Urothelium cell line (cell line): ENCODE results near the gene ALK.
A peak's percentile ranks its signal among the peaks of the same experiment; 100 is the strongest.

Experiments
- DNase-seq: peaks from one replicate; pipeline ENCODE4 v3.0.0; 2011; ENCODE audit warnings: low spot score, mixed read lengths
- FAIRE-seq: peaks from 2 replicates; lab custom pipeline; 2011; peaks lifted over from hg19 to GRCh38; lab: Jason Lieb, UNC

ALK gene

GRCh38 chr2:29802986-29803385 is 118.4 kb downstream of the ALK start:
- FAIRE-seq (no peak), DNase-seq (no peak)

DNA sequence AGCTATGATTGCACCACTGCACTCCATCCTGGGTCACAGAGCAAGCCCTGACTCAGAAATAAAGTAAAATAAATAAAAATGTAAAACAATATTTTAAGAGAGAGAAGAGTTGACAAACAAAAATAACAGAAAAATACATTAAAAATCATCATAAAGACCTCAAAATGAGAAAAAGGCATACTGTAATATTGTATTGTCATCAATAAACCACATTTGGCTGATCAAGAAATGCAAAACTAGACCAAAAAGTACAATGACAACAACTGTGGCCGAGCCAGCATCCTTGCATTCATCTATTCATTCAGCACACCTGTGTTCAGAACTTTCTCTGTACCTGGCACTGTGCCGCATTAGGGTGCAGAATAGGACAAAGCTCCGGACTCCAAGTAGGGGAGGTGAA is 121.8 kb downstream of the ALK start:
- no peak for FAIRE-seq
- no peak for DNase-seq

DNA sequence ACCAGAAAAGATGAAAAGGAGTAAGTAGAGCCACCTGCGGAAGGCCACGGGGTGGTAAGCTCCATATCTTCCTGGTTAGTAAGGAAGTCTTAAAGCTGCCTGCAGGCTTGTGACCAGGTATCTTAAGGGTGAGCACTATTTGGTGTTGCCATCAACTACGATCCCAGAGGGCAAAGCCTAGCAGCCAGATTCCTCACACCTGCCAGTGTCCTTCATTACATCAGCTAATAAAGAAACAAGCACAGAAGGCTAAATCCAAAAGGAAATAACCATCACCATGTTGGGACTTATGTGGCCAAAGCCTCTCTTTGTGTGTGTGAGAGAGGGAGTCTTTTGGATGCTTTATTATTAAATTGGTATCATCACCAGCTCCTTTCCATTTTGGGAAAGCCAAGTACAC is 123.5 kb downstream of the ALK start:
- no peak for FAIRE-seq

DNA sequence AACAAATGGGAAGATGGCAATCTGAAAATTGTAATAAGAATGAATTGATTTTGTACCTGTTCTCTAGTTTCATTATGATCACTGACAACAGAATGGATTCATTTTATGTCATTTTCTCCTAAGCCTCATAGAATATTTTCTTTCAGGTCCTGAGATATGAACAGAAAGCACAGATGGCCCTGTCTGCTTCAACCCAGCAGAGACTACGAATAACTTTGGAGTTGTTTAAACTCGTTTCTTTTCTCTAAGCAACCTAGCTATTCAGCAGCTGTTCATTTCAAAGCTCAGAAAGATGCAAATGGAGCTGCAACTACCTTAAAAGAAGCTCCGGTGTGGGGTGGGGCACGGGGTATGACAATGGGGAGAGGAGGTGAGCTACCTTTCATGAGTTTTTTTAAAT is 124.9 kb downstream of the ALK start:
- DNase-seq, result no peak
- FAIRE-seq, result no peak

More for the DNA sequence above, 123.5 kb downstream of the ALK start:
- no peak for DNase-seq

- DNase-seq (no peak), FAIRE-seq (no peak)
Measured at GRCh38 chr2:29789911-29790485, 131.4 kb downstream of the ALK start.

DNA sequence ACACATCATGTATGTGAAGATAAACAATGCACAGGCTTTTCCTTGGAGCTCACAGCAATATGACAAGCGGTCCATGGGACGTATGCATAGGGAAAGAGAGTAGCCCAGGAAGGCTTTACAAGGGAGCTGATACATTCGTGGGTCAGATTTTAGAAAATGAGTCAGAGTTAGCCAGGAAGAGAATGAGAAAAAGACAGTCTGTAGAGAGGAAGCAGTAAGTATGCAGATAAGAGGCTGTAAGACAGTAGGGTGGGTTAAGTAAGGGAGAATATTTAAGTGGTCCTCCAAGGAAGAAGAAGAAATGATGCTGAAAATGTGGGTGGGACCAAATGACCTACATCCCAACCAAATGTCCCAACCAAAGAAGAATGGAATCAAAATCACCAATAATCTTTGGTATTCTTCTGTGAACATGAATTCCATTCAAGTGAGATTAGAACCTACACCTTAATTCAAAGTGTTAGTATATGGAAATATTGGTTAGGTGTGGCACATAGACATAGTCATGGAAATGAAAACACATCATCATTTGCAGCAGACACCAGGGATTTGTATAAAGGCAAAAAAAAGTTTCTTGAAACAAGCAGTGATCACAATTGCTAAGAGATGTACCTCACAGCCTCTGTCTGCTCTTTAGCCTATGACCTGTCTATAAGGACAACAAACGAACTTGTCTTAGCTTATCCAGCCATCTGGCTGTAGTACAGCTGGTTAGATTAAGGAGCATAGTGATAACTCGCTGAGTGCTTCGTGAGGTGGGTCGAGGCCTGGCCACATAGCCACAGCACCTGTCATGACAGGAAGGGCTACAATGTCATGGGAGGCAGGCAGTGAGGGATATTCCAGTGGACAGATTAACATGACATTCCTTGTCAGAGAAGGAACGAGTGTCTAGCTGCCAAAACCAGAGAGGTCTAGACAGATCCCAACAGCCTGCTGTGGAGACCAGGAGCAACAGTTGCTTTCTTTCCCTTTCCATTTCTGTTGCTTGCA is 133.6 kb downstream of the ALK start:
- FAIRE-seq (peak; percentile 79), DNase-seq (no peak)

GRCh38 chr2:29786361-29786760 is 135.0 kb downstream of the ALK start:
- FAIRE-seq (no peak), DNase-seq (no peak)

DNA sequence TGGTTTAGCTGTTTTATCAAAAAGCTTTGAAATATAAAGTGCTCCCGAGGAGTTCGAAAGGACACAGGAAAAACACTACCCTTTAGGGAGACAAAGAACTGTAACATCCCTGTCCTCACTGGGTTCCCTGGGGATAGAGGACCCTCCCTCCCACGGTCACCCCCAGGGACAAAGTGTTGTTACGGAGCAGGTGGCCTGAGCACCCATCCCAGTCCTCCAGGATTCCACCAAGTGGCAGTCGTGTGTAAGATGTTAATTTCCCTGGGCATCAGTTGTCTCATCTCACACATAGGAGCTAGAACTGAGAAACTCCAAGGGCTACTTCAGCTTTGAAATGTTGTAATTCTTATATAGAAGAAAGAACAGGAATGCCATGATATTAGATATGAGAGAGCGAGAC is 137.7 kb downstream of the ALK start:
- DNase-seq, result no peak
- FAIRE-seq, result peak; percentile 23

- no peak for FAIRE-seq
- DNase-seq, result no peak
Measured at GRCh38 chr2:29782549-29783458, 138.6 kb downstream of the ALK start.

GRCh38 chr2:29782087-29782486 is 139.3 kb downstream of the ALK start:
- no peak for DNase-seq
- no peak for FAIRE-seq

- FAIRE-seq (no peak), DNase-seq (no peak)
Measured at GRCh38 chr2:29780906-29781305, 140.5 kb downstream of the ALK start.

DNA sequence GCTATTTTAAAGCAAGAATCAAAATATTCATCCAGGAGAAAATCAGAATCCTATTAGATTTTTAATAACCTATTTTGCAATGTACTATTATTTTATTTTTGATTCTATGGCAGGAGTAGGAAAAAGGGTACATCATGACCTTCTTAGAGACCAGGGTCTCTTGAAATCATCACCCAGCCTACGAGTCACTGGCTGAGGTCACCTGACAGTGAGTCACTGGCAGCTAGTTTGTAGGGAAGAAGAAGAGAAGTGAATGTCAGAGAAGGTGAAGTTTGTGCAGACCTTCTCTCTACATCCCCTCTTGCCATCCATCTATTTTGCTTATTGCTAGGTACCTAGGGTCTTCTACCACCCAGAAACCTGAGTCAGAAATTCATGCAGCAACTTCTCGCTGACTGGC is 144.2 kb downstream of the ALK start:
- no peak for FAIRE-seq
- no peak for DNase-seq

GRCh38 chr2:29776406-29776805 is 145.0 kb downstream of the ALK start:
- FAIRE-seq (no peak), DNase-seq (no peak)

DNA sequence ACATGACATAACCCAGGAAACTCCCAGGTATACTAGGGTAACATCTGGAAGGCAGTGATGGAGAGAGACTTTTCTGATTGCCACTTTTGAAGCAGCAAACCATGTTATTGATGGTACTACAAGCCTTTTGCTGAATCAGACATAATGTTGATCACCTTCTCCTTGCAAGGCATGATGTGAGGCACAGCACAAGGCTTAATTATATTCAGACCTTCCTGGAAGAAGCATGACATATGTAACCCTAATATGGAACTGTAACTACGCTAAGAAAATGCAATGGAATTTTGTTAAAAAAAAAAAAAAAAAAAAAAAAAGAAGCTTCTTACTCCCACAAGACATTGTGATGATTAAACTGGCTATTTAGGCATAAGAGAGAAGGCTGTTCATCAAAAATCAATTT is 145.4 kb downstream of the ALK start:
- DNase-seq, result no peak
- FAIRE-seq, result no peak

DNA sequence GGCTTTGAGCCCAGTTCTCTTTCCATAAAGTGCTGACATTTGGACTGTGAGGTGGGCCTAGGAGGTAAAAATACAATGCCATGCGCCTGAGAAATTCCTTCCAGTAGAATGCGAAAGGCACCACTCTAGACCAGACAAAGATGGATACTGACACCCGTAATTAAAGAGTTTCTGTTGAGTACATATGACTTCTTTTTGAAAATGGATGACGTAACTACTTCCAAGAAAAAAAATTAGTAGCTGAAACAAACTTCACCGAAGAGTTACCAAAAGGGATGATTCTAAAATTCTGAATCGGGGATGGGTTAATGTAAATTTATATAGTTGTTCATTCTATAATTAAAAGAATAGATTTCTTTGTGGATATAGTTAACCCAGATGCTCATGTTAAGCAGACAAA is 146.8 kb downstream of the ALK start:
- no peak for FAIRE-seq
- DNase-seq, result no peak

DNA sequence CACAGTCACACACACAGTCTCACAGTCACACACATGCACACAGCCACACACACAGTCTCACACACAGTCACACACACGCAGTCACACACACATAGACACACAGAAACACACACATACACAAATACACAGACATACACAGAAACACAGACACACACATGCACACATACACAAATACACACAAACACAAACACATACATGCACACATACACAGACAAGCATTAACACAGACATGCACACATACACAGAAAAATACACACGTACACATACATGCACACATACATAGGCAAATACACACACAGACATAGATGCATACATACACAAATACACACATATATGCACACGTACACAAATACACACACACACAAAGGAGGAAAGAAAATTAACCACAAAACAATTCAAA is 150.5 kb downstream of the ALK start:
- DNase-seq (no peak), FAIRE-seq (peak; percentile 98)

DNA sequence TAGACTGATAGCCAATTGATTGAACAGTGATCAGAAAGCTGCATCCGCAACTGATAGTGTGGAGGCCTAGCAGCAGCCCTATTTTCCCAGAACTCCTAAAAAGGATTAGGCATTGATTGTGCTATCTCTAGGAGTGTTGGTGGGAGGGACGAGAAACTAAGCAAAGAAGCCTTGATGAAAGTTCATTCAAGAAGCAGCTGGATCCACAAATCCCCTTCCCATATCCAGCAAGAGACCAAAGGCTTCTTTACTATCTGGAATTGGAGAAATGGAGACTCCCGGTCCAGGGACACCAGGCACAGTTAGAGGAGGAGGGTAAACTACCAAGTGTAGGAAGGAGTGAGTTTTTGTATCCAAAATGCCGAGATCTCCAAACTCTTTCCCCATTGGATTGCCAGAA is 151.5 kb downstream of the ALK start:
- DNase-seq (no peak), FAIRE-seq (no peak)

- FAIRE-seq (no peak), DNase-seq (no peak)
Measured at GRCh38 chr2:29767606-29768335, 153.6 kb downstream of the ALK start.

GRCh38 chr2:29766191-29766590 is 155.2 kb downstream of the ALK start:
- DNase-seq (no peak), FAIRE-seq (no peak)

GRCh38 chr2:29765721-29766120 is 155.7 kb downstream of the ALK start:
- FAIRE-seq, result no peak
- DNase-seq, result no peak

GRCh38 chr2:29763371-29763770 is 158.0 kb downstream of the ALK start:
- DNase-seq (no peak), FAIRE-seq (peak; percentile 9)
